Omental fat pad (tissue), 4 donors: Measurements from ENCODE around the gene MAP2K6. TPM values are rescaled to one million over a fixed set of nuclear protein-coding genes. Genes with fewer than 3 reads are reported as not detected.

ENCODE experiments used
- ATAC-seq: fragments of 150-250 bp; one replicate; pipeline ENCODE4 v1.9.1; 2016; ENCODE audit warnings: mild to moderate bottlenecking, moderate library complexity; ENCODE audit not compliant: low FRiP score
- DNase-seq: peaks from one replicate; pipeline ENCODE4 v3.0.0-alpha.2; 2019; ENCODE audit warnings: low spot score
- total RNA-seq, 4 donors: library from RNA; depleted of rRNA; stranded (reverse); fragments of >200 nt; gene quantifications; one replicate each; pipeline ENCODE4 v1.1.0, GENCODE V29; 2016
- TF ChIP-seq, protein P1 (sequence below), 3 donors: fragments of 450-650 bp; IDR thresholded peaks; one replicate each; pipeline ENCODE4 v1.5.1; 2016 to 2017; ENCODE audit warnings: antibody characterized with exemption in 3 of 3, mild to moderate bottlenecking in 3 of 3, moderate library complexity in 2 of 3

Gene MAP2K6
- total RNA-seq, 4 donors from 2014 or later = 3.5 to 24.3 (median 4.8) TPM

DNA sequence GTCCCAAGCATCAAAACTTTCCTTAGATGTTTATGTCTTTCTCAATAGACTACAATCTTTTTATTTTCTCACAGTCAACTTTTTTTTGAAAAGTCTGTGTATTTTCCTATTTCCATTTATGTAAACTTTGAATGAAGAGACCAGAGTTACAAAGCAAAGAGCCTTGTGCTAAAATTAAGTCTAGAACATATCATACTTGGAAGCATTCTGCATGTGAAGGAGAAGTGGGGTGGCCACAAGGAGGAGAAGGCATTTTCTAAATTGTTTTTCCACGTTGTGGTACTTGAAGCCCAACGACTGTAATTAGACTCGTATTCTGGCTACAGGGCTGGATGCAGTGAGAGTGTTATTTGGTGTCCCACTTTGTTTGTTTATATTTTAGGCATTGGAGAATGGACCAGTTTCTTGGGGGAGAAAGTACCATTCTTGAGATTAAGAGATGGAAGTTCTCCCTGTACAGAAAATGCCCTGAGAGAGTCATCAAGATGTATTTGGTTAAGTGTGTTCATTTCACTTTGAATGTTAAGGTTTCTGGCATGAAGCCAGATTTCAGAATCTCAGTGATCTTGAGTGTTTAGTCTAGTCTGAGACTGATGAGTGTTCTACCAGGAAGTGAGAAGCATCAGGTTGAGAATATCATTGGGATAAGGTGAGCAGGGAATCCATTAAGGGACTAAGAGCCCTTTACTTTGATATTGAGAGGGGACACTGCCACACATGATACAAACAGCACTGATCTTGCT, 71.6 kb downstream of the MAP2K6 start:
- TF ChIP-seq, protein P1, sequence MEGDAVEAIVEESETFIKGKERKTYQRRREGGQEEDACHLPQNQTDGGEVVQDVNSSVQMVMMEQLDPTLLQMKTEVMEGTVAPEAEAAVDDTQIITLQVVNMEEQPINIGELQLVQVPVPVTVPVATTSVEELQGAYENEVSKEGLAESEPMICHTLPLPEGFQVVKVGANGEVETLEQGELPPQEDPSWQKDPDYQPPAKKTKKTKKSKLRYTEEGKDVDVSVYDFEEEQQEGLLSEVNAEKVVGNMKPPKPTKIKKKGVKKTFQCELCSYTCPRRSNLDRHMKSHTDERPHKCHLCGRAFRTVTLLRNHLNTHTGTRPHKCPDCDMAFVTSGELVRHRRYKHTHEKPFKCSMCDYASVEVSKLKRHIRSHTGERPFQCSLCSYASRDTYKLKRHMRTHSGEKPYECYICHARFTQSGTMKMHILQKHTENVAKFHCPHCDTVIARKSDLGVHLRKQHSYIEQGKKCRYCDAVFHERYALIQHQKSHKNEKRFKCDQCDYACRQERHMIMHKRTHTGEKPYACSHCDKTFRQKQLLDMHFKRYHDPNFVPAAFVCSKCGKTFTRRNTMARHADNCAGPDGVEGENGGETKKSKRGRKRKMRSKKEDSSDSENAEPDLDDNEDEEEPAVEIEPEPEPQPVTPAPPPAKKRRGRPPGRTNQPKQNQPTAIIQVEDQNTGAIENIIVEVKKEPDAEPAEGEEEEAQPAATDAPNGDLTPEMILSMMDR (IDR thresholded peaks at IDR 0.05) = no peak

DNA sequence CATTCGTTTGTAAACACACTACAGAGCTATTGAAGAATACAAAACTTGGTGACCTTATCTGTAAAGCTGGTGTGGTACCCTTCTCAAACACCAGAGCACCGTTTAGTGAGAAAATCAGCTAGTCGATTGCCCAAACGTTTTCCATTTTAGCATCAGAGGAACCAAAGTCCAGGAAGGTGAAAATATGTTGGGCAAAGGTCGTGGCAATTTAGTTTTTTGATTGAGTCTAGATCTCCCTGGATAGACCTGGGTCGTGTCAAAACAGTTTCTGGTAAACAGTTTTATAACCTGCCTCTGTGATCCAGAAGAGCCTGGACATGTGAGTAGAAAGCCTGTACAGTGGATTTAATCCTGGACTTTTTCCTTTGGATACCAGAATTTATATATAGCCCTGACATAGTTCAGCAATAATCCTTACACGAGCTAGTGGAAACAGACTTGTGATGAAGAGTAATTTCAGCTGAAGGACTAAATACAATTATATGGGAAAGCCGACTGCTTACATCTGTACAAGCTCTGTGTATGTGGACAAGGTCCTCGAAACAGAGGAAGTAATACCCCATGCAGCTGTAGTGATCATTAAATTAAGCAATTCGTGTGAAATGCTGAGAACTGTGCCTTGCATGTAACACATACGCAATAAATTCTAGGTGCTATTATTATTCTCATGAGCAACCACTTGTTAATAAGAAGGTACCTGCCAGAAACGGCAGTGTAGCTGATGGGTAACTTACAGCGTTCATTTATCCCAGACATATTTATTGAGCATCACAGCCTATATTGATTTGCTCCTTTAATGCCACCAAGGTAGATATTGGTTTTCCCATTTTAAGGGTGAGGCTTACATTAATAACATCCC, 72.5 kb downstream of the MAP2K6 start:
- DNase-seq = no peak
- ATAC-seq = no peak
- TF ChIP-seq, protein P1 (IDR thresholded peaks at IDR 0.05) = no peak

More for the DNA sequence above, 71.6 kb downstream of the MAP2K6 start:
- DNase-seq (no peak), ATAC-seq (no peak)

DNA sequence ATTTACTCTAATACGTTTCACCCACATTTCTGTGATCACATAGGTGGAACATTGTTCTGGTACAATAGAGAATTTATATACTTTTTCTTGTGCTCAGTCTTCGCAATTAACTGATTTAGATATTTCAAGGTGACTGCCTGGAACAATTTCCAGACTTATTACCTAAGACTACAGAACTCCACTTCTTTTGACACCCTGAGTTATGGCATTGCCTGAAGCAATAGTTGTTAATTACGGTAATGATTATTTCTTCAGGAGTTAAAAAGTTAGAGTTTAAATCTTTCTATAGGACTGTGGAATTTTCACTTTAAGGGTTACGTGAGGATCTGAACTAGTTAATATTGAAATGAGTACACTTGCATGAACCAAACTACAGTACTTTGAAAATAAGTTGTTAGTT, 74.8 kb downstream of the MAP2K6 start:
- ATAC-seq = no peak
- DNase-seq = no peak
- TF ChIP-seq, protein P1 (IDR thresholded peaks at IDR 0.05) = no peak

DNA sequence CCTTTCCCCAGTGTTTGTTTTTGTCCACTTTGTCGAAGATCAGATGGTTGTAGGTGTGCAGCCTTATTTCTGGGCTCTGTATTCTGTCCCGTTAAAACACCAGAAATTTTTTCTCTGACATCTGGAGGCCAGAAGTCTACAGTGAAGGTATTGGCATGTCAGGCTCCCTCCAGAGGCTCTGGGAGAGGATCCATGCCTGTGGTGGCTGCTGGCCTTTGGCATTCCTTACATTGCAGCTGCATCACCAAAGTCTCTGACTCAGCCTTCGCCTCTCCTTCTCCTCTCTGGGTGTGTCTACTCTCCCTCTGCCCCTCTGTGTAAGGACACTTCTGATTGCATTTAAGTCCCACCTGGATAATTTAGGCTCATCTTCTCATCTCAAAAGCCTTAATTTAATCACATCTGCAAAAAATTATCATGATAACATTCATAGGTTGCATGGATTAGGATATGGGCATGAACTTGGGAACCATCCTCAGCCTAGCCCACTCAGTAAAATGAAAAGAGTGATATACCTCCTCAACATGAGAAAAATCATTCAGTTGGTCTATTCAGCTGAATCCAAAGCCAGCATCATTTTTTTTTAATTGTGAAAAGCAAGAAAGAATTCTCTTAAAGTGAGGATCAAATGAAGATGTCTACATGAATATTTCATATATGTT, 78.0 kb downstream of the MAP2K6 start:
- ATAC-seq (no peak), DNase-seq (no peak)
- TF ChIP-seq, protein P1 (IDR thresholded peaks at IDR 0.05) = no peak

DNA sequence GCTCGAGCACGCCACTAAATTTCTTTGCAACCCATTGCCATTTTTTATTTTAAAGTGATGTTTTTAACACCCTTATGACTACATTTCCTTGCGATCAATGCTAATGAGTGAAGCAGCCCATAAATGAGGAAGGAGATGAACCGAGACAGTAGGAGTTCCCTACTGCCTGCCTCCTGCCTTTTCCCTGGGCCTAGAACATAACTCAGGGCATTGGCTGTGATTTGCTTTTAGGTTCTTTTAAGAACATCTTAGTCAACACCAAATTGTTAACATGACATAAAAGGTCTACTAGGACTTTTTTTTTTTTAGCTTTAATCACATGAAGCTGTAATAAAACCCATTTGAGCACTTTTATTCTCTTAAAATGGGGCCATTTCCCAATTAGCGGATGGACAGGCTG, 81.3 kb downstream of the MAP2K6 start:
- TF ChIP-seq, protein P1 (IDR thresholded peaks at IDR 0.05) = no peak
- no peak for ATAC-seq

DNA sequence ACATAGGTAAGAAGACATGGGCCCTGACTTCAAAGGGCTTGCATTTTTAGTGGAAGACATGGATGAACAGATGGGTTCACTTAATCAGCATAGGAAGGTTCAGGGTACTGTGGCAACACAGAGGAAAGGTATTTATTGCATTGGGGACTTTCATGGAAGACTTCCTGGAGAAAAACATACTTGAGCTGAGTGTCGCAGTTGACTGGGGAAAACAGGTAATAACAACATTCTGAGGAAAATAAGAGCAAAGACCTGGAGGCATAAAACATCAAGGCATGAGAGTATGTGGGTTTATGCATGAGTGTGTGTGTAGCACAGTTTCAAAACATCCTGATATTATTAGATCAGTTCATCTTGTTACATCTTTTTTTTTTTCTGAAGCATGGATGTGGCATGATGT, 82.7 kb downstream of the MAP2K6 start:
- ATAC-seq (no peak), DNase-seq (no peak)
- TF ChIP-seq, protein P1 (IDR thresholded peaks at IDR 0.05) = no peak

More for the DNA sequence above, 81.3 kb downstream of the MAP2K6 start:
- DNase-seq = no peak
